ENCODE measurements around the gene KCNJ9.

Gene KCNJ9

GRCh38 chr1:160085686-160086455 lies 4.5 kb downstream of the KCNJ9 start:
- DNase-seq (ENCODE audit: low spot score) = peak; percentile 93
- TF ChIP-seq CTCF (IDR thresholded peaks at IDR 0.05; ENCODE audit: extremely low read depth, insufficient read depth, missing control alignments) = peak; percentile 84
- in situ Hi-C loops (cut with MboI; ENCODE audit: low pct_unique_long_range_greater_than_20kb, low sequenced_read_pairs, unreplicated experiment) = no loop called here

- TF ChIP-seq CTCF (IDR thresholded peaks at IDR 0.05; ENCODE audit: extremely low read depth, insufficient read depth, missing control alignments) = no peak
- DNase-seq (ENCODE audit: low spot score) = no peak
- in situ Hi-C loops (cut with MboI; ENCODE audit: low pct_unique_long_range_greater_than_20kb, low sequenced_read_pairs, unreplicated experiment) = no loop called here
Observed at GRCh38 chr1:160086456-160086892, 5.1 kb downstream of the KCNJ9 start.

GRCh38 chr1:160087118-160087662 lies 5.9 kb downstream of the KCNJ9 start:
- in situ Hi-C loops (cut with MboI; ENCODE audit: low pct_unique_long_range_greater_than_20kb, low sequenced_read_pairs, unreplicated experiment) = no loop called here
- DNase-seq (ENCODE audit: low spot score) = no peak
- no peak for TF ChIP-seq CTCF (IDR thresholded peaks at IDR 0.05; ENCODE audit: extremely low read depth, insufficient read depth, missing control alignments)

GRCh38 chr1:160089883-160090282 lies 8.5 kb downstream of the KCNJ9 start:
- TF ChIP-seq CTCF (IDR thresholded peaks at IDR 0.05; ENCODE audit: extremely low read depth, insufficient read depth, missing control alignments) = no peak
- DNase-seq (ENCODE audit: low spot score) = no peak
- in situ Hi-C loops (cut with MboI; ENCODE audit: low pct_unique_long_range_greater_than_20kb, low sequenced_read_pairs, unreplicated experiment) = no loop called here

GRCh38 chr1:160090760-160091159 lies 9.4 kb downstream of the KCNJ9 start:
- in situ Hi-C loops (cut with MboI; ENCODE audit: low pct_unique_long_range_greater_than_20kb, low sequenced_read_pairs, unreplicated experiment) = no loop called here
- no peak for TF ChIP-seq CTCF (IDR thresholded peaks at IDR 0.05; ENCODE audit: extremely low read depth, insufficient read depth, missing control alignments)
- no peak for DNase-seq (ENCODE audit: low spot score)

- no peak for TF ChIP-seq CTCF (IDR thresholded peaks at IDR 0.05; ENCODE audit: extremely low read depth, insufficient read depth, missing control alignments)
- in situ Hi-C loops (cut with MboI; ENCODE audit: low pct_unique_long_range_greater_than_20kb, low sequenced_read_pairs, unreplicated experiment) = no loop called here
- no peak for DNase-seq (ENCODE audit: low spot score)
Observed at GRCh38 chr1:160091666-160092223, 10.4 kb downstream of the KCNJ9 start.
